Ovary (tissue), 9 donors: ENCODE results near the gene NELL2. TPM values are rescaled to one million over a fixed set of nuclear protein-coding genes. Genes with fewer than 3 reads are reported as not detected.

Experiments used
- DNase-seq, 5 donors: peaks; one replicate each; pipeline ENCODE4 v3.0.0-alpha.2; 2019 to 2020
- H3K27ac ChIP-seq, 2 donors: fragments of 200-600 bp; one replicate each; pipeline versions ENCODE4 v1.5.1 to v1.8.0; 2019 to 2022
- H3K27me3 ChIP-seq: fragments of 200-600 bp; one replicate; pipeline ENCODE4 v1.8.0; 2022
- H3K36me3 ChIP-seq: fragments of 200-600 bp; sonication (generic); one replicate; pipeline ENCODE4 v1.5.1; 2019
- H3K4me1 ChIP-seq: one replicate; pipeline ENCODE4 v1.8.1; 2013; ENCODE audit warnings: mild to moderate bottlenecking, moderate library complexity; ENCODE audit not compliant: insufficient read depth
- H3K4me3 ChIP-seq: fragments of 200-600 bp; sonication (generic); one replicate; pipeline ENCODE4 v1.5.1; 2017
- H3K9me3 ChIP-seq, 2 donors: fragments of 200-600 bp in 1 of 2; sonication (generic) in 1 of 2; one replicate each; pipeline versions ENCODE4 v1.5.1 to v1.8.1; 2013 to 2019; ENCODE audit warnings: mild to moderate bottlenecking in 1 of 2, moderate library complexity in 1 of 2
- CTCF ChIP-seq, 3 donors: fragments of 450-650 bp in 2 of 3; fragments of 200-600 bp in 1 of 3; IDR thresholded peaks; one replicate each; pipeline versions ENCODE4 v1.5.1 to v1.8.0; 2016 to 2022; ENCODE audit warnings: antibody characterized with exemption in 3 of 3, mild to moderate bottlenecking in 1 of 3
- EP300 ChIP-seq: sonication (generic); formaldehyde crosslinking; IDR thresholded peaks from one replicate; pipeline ENCODE4 v1.6.1; 2017; ENCODE audit warnings: antibody characterized with exemption
- POLR2A ChIP-seq: fragments of 450-650 bp; IDR thresholded peaks from one replicate; pipeline ENCODE4 v1.6.1; 2017; ENCODE audit warnings: antibody characterized with exemption, mild to moderate bottlenecking, moderate library complexity
- WGBS, 3 donors: extraction: QIAGEN DNeasy Blood & Tissue Kit in 1 of 3; methylation state at CpG; one replicate each; pipeline versions ENCODE4 v1.1.5 to v1.1.7; 2013 to 2017; 5-methylcytosine and 5-hydroxymethylcytosine counted together
- intact Hi-C, 4 donors: fragments of 100-400 bp; cut with DNase I; formaldehyde crosslinking; loops; one replicate each; pipeline versions ENCODE4 v1.11.0 to v1.15.1; 2022 to 2023
- polyA plus RNA-seq, 2 donors: library from polyadenylated mRNA; stranded (reverse); fragments of 200-250 nt in 1 of 2; fragments of 350-450 nt in 1 of 2; fragmentation: Illumina TruSeq in 1 of 2; extraction: RNeasy Lipid Tissue Mini Kit (QIAGEN cat#74804) in 1 of 2; gene quantifications; one replicate each; pipeline ENCODE4 v1.2.3, GENCODE V29; 2013 to 2014
- small RNA-seq: library from RNA; depleted of rRNA; stranded (forward); fragments of <200 nt; gene quantifications from one replicate; pipeline ENCODE3, GENCODE V24; 2016
- total RNA-seq, 7 donors: library from RNA; depleted of rRNA in 2 of 7; stranded (reverse); fragments of >200 nt in 2 of 7; fragmentation: NEBNext Ultra II Directional in 3 of 7; extraction: Animal tissue kit (Norgen Biotek cat#: 25700) in 3 of 7; gene quantifications; one replicate each; pipeline versions ENCODE4 v1.1.0 to v1.2.4, GENCODE V29; 2016 to 2023
- donor health status: DM: no; HTN: no; CAD: no; lungs with moderate emphysema.
- donor health status: DM: no; HTN: no; CAD: no.
- donor health status: Bipolar disorder and iron deficiency.
- donor health status: DM: yes; HTN: yes; CAD: no.
- donor health status: DM: no; HTN: no; CAD: no.
- donor health status: DM: yes; HTN: yes; CAD: no.

Gene NELL2
- total and polyA plus RNA-seq, 9 donors: 0.15 to 114 (median 1.7) TPM

- Histone ChIP-seq H3K4me1 (no peaks in the 10 kb centered on the region), H3K36me3 (no peaks in the 10 kb centered on the region), H3K9me3 (no peaks in the 10 kb centered on the region), H3K27me3 (no peaks in the 10 kb centered on the region), H3K27ac (no peak overlapping the region), H3K4me3 (no peak overlapping the region)
- no peak for TF ChIP-seq CTCF (IDR thresholded peaks at IDR 0.05)
- TF ChIP-seq EP300: no peak
- no peak for TF ChIP-seq POLR2A
- DNase-seq: no peak
- intact Hi-C loops: no loop called here
Observed at GRCh38 chr12:44462729-44463128, 413.4 kb downstream of the NELL2 start.

- no peak for DNase-seq
- Histone ChIP-seq H3K9me3 (no peaks in the 10 kb centered on the region), H3K4me1 (no peaks in the 10 kb centered on the region), H3K36me3 (no peaks in the 10 kb centered on the region), H3K27me3 (no peaks in the 10 kb centered on the region), H3K4me3 (no peak overlapping the region), H3K27ac (no peak overlapping the region)
- intact Hi-C loops: no loop called here
- TF ChIP-seq POLR2A: no peak
- no peak for TF ChIP-seq EP300
- TF ChIP-seq CTCF (IDR thresholded peaks at IDR 0.05): no peak
- 61 to 75% (median 68%) methylated on average over 3 of the region's 3 CpGs for WGBS, 3 donors
Observed at GRCh38 chr12:44460261-44460660, 415.9 kb downstream of the NELL2 start.

GRCh38 chr12:44459569-44459968 is 416.5 kb downstream of the NELL2 start:
- DNase-seq: no peak
- no peak overlapping the region for H3K27ac ChIP-seq
- TF ChIP-seq POLR2A (no peak), CTCF (IDR thresholded peaks at IDR 0.05) (no peak), EP300 (no peak)
- intact Hi-C loops: no loop called here
- no peaks in the 10 kb centered on the region for H3K27me3 ChIP-seq
- no peaks in the 10 kb centered on the region for H3K36me3 ChIP-seq
- no peaks in the 10 kb centered on the region for H3K4me1 ChIP-seq
- H3K9me3 ChIP-seq: no peaks in the 10 kb centered on the region
- WGBS, 3 donors: 73 to 90% (median 79%) methylated on average over 3 of the region's 3 CpGs
- H3K4me3 ChIP-seq: no peak overlapping the region

Small RNAs within 50 kb of the gene (small RNA-seq; reads per million reads assigned to genes)
- gene RF00019: not detected

Other genes starting within 250 kb of the NELL2 start
- gene DBX2, start 174.8 kb upstream of the NELL2 start, total RNA-seq: not detected
- gene DBX2, start 174.8 kb upstream of the NELL2 start, polyA plus RNA-seq: under 1 TPM in 1 of 2 donors, not detected in 1; 0.10 TPM